HG02981 (cell line): Measurements from ENCODE around the gene TIMM44.
"Not testable (repeated sequence)": the region's sequence is repeated elsewhere in the genome, so short reads cannot be mapped to it uniquely, and the experiment has no call there.

Source experiments
- ATAC-seq: cut with Tn5 transposase; IDR thresholded peaks from one replicate; pipeline ENCODE4 v1.9.1; 2021; ENCODE audit warnings: mild to moderate bottlenecking, moderate library complexity; ENCODE audit not compliant: unreplicated experiment

Gene TIMM44

DNA sequence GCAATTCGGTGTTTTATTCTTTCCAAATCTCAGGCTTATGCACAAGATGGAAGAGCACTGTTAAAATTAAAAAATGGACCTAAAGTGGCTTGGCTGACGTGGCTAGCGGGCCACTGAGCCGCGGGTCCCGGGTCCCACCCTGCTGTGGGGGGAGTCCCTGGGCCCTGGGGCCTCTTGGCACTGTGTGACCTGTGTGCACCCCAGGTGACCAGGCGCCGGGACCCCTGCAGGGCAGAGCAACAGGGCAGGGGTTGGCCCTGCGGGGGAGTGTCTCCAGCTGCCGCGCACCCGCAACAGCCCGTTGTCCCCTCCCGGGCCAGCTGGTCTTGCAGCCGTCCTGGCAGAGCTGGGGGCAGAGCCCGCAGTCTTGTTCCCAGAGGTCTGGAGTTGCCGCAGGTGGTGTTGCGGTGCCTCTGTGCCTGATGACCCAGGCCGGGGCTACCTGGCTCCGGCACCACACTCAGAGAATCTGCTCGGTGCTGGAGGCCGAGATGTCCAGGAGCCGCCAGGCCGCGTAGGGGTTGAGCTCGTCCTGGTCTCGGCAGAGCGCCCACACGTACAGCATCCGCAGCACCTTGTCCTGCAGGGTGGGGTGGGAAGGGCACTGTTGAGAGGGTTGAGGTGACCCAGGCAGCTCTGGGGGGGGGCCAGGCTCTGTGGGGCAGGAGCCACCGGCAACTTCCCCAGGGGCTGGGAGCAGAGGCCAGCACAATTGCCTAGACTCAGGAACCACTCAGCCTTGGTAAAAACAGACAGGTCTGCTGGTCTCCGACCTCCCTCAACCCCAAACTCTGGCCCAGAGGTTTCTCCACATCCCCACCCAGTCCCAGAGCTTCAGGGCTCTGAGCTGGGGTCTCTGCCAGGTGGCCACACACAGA is 16.5 kb downstream of the TIMM44 start:
- no peak for ATAC-seq

DNA sequence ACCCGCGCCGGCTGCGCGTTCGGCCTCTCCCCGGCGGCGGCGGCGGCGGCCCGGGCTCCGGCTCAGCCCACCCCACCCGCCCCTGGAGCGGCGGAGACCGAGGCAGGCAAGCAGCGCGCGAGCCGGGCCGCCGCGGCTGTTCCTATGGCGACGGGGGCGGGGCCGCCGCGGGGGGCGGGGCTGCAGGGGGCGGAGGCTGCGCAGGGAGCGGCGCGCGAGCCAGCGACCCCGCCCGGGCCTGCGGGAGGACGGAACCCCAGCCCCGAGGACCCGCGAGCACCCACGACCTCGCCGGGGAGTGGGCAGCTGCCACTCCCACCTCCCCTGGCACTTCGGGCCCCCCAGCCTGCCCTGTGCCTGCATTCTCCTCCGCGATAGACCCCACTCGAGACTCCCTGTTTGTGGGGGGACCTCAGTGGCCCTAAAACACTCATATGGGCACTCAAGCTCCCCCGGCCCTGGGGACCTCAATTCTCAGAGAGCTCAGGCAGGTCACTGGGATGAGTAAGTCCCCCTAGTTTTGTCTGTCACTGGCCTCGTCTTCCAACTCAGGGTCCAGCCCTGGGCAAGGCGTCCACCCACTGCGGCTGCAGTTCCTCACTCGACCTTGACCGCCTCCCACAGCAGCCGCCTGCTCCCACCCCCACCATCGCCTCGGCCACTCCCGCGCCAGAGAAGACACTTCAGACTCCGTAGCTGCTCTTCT is 17.3 kb downstream of the TIMM44 start, which contains the start of gene CTXN1:
Gene CTXN1, minus strand, starts transcription at position 115 of the 706 bp plus-strand sequence. CDS start 597 bp downstream, outside the sequence.
- ATAC-seq: no peak

DNA sequence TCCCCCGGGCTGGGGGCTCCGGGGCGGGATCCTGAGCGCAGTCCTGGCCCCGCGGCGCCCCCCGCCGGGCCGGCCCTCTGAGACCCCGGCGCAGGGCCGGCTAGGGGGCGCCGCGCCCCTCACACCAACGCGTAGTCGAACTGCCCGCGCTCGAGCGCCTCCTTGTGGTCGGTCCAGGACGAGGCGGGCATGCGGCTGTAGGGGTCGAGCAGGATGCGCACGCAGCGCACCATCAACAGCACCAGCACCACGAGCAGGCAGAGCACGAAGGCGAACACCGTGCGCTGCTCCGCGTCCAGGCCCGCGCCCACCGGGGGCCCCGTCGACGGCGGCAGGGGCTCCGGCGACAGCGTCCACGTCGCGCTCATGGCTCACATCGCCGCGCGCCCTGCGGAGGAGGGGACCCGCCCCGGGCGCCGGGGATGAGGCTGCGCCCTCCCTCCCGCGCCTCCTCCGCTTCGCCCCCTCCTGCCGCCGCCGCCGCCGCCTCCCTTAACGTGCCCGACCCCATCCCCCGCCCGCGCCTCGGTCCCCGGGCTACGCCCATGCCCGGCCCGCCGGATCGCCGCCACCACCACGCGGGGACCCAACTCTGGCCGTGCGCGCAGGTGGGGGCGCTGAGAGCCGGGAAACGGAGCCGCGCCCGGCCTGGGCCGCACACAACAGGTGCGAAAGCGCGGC is 18.2 kb downstream of the TIMM44 start:
- no peak for ATAC-seq

DNA sequence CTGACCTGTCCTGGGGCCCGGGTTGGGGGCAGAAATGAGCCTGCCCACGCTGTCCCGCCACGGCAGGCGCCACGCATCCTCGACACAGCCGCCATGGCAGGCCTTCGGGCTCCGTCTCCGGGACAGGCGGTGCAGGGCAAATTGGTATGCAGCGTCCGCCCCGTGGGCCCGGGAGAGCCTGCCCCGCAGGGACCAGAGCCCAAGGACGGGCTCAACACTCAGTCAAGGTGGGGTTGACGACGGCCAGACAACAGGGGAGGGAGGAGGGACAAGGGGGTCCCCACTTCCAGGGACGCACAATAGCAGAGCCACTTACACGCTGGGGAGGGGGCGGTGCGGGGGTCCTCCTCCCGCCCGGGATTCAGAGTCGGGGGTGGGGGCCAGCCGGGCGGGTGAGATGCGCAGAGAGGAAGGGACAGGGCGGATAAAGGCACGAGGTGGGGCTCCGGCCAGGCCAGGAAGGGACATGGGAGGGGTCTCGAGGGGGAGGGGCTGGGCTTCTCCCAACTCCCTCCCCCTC is 18.8 kb downstream of the TIMM44 start:
- no peak for ATAC-seq

DNA sequence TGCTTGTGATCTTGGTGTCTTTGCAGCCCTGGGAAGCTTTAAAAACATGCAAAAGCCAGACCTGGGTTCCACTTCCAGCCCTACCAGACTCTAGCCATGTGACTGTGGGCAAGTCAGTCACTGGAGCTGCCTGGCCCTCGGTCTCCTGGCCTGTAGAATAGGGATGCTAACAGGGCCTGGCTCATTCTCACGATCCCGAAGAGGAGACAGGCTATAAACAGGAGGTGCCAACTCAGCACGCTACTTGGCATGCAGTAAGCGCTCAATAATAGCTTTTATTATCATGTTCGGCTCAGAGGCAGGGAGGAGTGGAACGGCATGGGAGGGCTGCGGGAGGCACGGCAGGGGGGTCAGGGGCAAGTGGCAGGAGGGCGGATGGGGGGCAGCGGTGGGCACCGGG is 19.2 kb downstream of the TIMM44 start:
- no peak for ATAC-seq

DNA sequence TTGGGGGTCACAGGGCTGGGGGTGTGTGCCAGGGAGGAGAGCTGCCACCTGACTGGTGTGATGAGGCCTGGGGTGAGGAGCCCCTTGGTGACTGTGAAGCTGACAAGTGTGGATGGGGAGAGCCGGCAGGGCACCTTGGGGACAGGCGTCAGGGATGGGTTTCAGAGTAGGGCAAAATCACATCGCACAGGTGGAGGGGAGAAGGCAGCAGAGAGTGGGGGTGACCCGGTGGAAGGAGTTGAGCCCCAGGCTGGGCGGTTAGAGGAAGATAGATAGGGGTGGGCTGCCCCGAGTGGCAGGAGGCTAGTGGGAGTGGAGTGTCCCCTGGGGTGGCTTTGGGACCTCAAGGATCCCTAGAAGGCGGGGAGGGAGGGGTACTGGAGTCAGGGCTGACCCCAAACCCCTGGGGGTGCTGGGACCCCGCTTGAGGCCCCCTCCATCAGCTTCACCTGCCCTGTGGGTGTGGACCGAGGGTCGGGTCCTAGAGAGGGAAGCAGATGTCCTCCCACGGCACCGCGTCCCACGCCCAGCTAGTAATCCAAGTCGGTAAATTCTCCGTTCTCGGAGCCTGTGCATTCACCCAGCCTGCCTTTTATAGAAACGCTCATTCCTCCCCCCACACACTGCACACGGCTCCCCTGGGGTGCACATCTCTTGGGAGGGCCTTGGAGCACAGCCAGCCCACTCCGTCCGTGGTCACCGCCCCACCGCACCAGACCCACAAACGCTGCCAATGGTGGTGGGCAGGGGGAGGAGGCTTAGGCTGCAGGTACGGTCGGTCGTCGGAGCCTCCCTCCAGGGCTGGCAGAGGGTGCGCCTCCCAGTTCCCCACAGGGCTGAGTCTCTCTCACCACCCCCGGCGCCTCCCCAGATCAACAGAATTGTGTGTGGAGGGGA is 19.9 kb downstream of the TIMM44 start:
- ATAC-seq: no peak

DNA sequence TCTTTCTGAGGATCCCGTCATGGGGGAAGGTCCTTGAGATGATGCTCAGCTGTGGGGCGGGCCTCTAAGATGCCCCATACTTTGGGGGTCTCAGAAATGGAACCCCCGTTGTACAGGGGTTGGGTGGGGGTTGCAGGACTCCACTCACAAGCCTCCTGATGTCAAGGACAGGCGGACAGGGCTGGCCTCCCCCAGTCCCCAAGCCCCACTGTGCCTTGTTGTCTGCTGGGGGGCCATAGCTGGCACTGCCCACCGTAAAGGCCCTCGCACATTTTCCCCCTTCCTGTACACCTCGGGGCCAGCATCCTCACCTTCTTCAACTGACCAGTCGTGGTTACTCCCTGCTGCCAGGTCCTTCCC is 20.6 kb downstream of the TIMM44 start:
- no peak for ATAC-seq

DNA sequence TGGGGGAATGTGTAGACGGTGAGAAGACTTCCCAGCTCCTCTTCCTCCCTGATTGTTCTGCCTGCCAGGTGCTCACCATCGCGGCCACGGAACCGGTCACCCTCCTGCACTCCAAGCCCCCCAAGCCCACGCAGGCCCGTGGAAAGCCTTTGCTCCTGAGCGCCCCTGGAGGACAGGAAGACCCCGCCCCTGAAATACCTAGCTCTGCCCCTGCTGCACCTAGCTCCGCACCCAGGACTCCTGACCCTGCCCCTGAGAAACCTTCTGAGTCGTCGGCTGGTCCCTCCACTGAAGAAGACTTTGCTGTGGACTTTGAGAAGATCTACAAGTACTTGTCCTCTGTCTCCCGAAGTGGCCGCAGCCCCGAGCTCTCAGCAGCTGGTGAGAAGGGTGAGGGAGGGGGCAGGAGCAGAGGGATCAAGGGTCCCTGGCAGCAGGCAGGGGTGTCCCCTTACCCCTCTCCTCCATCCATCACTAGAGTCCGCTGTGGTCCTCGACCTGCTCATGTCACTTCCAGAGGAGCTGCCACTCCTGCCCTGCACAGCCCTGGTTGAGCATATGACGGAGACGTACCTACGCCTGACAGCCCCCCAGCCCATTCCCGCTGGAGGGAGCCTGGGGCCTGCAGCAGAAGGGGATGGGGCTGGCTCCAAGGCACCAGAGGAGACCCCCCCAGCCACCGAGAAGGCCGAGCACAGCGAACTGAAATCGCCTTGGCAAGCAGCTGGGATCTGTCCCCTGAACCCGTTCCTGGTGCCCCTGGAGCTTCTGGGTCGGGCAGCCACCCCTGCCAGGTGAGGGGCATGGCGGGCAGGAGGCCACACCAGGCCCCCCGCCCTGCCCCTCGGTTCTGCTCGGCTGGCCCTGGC is 21.3 kb downstream of the TIMM44 start:
- ATAC-seq: no peak

DNA sequence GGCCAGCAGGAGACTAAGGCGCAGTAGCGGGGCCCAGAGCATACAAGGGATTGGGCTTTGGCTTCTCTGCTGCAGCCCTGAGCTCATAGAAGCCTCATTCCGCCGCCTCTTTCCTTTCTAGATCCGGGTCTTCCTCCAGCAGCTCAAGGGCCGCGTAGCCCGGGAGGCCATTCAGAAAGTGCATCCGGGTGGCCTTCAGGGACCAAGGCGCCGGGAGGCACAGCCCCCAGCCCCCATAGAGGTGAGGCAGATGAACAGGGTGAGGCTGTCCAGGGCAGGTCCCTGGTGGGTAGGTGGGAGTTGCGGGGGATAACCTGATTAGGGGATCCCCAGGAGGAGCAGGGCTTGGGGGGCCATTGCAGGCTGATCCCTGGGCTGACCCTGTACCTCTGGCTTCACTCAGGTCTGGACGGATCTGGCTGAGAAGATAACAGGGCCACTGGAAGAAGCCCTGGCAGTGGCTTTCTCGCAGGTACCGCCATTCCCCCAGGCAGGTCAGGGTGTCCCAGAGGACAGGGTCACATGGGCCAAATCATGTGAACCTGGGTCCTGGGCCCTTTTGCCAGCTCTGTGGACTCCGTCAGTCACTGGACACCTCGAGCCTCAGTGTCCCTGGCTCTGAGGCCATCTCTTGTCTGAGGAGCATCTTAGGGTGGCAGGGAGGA is 22.0 kb downstream of the TIMM44 start:
- ATAC-seq: no peak

DNA sequence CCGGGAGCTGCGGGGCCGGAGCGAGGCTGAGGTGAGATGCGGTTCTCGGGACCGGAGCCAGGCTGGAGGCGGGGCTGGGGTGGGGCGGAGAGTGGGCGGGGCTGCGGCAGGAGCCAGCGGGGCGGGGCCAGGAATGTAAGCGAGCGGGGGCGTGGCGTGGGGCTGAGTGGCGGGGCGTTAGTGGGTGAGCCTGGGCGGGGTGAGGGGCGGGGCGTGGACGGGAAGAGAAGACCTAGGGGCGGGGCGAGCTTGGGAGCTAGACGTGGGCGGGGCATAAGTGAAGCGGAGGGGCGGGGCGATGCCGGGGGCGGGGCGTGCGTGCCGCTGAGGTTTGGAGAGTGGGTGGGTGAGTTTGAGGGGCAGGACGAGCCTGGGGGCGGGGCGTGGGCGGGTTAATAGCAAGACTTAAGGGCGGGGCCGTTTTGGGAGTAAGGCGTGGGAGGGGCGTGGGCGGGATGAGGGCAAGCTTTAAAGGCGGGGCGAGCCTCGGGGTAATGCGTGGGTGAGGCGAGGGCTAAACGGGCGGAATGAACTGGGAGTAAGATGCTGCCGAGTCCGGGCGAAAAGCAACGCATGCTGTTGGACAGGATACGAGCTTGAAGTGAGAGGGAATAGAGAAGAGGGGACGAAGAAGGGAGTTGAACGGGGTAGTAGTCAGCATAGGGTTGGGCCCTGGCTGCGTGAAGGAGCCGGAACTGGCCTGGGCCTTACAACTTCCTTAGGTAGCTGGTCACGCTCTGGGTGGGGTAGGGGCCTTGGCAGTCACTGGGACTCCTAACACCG is 22.8 kb downstream of the TIMM44 start:
- ATAC-seq: peak; percentile 37

DNA sequence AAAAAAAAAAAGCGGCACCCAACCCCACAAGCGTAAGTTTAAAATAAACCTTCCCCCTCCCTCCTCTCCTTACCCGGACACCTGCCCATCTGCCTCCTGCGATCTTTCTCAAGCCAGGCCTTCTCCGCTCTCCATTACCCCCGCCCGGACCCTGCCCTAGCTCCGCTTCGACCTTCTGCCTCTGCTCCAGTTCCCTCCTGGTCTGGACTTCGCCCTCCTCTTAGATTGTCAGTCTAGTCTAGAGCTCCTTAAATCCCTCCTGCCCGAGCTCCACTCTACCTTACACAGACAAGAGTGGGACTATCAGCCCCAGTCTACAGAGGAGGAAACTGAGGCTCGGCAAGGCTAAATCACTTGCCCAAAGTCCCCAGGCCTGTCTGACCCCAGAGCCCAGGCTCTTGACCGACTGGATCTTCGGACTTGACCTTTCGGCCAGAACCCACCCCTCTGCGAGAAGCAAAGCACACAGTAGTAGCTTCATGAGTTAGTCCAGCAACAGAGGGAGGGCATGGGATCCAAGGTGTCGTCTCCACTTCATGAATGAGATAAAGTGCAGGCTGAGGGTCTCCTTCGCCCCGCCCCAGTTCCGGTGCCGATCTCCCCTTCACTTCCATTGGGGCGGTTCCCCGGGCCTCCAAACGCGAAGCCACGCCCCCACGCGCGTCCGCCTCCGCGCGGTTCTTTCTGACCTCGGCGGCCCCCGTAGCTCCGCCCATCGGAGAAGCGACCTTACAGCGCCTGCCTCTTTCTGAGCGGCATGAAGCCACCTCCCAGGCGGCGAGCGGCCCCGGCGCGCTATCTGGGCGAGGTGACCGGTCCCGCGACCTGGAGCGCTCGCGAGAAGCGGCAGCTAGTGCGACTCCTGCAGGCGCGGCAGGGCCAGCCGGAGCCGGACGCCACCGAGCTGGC is 23.6 kb downstream of the TIMM44 start, which contains the start of gene SNAPC2:
Gene SNAPC2, plus strand, starts transcription at position 729 of the 909 bp plus-strand sequence. Its CDS starts 29 bp downstream, at position 758.
- ATAC-seq: peak; percentile 50

DNA sequence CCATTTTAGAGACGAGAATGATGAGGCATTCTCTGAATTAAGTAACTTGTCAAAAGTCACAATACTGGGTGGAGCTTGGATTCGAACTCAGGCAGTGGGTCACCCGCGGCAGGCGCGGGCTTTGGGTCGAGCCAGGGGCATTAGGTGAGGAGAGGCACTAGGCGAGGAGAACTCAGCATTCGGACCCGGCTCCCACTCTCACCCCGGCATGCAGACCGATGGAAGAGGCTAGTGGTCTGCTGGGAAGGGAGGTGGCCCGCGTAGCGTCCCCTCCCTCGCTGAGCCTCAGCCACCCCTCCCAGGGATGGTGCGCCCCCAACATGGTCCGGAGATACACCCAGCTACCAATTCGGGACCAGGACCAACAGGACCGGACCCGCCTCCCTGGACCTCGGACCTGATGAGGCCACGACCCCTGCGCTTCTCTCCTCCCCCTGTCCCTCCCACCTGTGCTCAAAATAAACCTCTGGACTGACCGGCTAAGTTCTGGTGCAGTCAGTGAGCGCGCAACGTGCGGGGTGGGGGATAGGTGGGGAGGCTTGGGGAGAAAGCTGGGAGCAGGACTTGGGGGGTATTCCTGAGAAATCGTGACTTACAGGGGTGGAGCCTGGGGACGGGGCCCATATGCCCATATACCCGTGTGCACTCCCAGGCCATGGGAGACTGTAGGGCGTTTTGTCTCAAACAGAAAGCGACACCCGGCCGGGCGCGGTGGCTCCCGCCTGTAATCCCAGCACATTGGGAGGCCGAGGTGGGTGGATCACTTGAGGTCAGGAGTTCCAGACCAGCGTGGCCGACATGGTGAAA is 24.6 kb downstream of the TIMM44 start:
- no peak for ATAC-seq

DNA sequence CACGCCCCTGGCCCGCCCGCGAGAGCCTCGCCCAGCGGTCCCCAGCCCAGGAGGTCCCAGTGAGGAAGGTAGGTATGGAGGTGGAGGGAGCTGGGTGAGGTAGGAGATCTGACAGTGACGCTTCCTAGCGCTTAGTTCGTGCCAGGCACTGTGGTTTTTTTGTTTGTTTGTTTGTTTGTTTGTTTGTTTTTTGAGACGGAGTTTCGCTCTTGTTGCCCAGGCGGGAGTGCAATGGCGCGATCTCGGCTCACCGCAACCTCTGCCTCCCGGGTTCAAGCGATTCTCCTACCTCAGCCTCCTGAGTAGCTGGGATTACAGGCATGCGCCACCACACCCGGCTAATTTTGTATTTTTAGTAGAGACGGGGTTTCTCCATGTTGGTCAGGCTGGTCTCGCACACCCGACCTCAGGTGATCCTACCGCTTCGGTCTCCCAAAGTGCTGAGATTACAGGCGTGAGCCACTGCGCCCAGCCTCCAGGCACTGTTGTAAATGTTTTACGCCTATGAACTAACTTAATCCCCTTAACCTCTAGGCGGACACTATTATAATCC is 25.3 kb downstream of the TIMM44 start:
- not testable (repeated sequence) for ATAC-seq

DNA sequence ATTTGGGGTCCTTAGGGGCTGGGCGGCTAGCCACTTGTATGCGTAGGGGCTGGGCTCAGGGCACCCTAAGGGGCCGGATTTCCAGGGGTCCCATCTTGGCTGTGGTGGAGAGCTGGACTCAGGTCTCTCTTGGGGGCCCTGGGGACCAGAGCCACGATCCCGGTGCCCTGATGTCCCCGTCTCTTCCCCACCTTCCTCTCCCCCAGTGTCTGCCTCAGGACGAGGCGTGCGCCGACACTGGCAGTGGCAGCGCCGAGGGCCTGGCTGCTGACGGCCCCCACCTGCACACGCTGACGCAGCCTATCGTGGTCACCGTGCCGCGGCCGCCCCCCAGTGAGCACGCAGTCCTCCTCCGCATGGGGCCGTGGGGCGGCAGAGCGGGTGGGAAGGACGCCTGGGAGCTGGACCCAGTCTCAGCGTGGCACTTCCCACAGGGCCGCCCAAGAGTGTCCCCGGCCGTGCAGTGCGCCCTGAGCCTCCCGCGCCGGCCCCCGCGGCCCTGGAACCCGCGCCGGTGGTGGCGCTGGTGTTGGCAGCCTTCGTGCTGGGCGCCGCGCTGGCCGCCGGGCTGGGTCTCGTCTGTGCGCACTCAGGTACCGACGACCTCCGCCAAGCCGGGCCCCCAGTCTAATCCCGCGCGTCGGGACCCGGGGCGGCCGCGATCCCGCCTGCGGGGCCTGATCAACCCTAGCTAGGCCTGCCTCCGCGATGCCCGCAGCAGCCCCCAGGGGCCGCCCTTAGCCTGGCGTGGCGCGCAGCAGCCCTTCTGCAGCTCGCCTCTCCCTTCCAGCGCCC is 26.0 kb downstream of the TIMM44 start:
- no peak for ATAC-seq

DNA sequence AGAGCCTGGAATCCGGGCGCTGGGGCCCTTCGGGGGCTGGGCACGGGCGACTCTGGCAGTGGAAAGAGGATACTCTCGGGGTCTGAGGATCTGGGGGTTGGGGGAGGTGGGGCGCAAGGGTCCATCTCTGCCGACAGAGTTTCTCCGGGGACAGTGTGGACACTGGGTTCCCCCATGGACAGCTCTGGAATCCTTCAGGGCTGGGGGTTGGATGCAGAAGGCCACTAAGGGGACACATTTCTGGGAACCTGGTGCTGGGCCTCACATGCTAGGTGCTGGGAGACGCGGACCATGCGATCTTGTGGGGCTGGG is 26.6 kb downstream of the TIMM44 start:
- ATAC-seq: no peak
